HG02870 (cell line): ENCODE data around the gene UBL3.

ENCODE experiments used
- ATAC-seq: cut with Tn5 transposase; IDR thresholded peaks from one replicate; pipeline ENCODE4 v1.9.1; 2021; ENCODE audit warnings: mild to moderate bottlenecking, moderate library complexity; ENCODE audit not compliant: unreplicated experiment

UBL3 gene

GRCh38 chr13:29761160-29761559 lies 89.3 kb downstream of the UBL3 start:
- ATAC-seq: no peak

- no peak for ATAC-seq
Observed at GRCh38 chr13:29760544-29760943, 89.9 kb downstream of the UBL3 start.

GRCh38 chr13:29758531-29759114 lies 91.8 kb downstream of the UBL3 start:
- peak; percentile 98 for ATAC-seq

- no peak for ATAC-seq
Observed at GRCh38 chr13:29756506-29756905, 93.9 kb downstream of the UBL3 start.

GRCh38 chr13:29754473-29754806 lies 96.0 kb downstream of the UBL3 start:
- no peak for ATAC-seq

GRCh38 chr13:29753618-29754472 lies 96.6 kb downstream of the UBL3 start:
- ATAC-seq: no peak

- ATAC-seq: no peak
Observed at GRCh38 chr13:29752175-29752574, 98.2 kb downstream of the UBL3 start.

GRCh38 chr13:29750183-29750530 lies 100.3 kb downstream of the UBL3 start:
- no peak for ATAC-seq

GRCh38 chr13:29749401-29750182 lies 100.8 kb downstream of the UBL3 start:
- ATAC-seq: no peak

- no peak for ATAC-seq
Observed at GRCh38 chr13:29748097-29748496, 102.3 kb downstream of the UBL3 start.

- ATAC-seq: no peak
Observed at GRCh38 chr13:29746148-29746677, 104.2 kb downstream of the UBL3 start.

- ATAC-seq: no peak
Observed at GRCh38 chr13:29745704-29746103, 104.7 kb downstream of the UBL3 start.

GRCh38 chr13:29743201-29743786 lies 107.1 kb downstream of the UBL3 start:
- ATAC-seq: no peak

- ATAC-seq: no peak
Observed at GRCh38 chr13:29740961-29741360, 109.5 kb downstream of the UBL3 start.

- no peak for ATAC-seq
Observed at GRCh38 chr13:29737061-29737460, 113.4 kb downstream of the UBL3 start.

GRCh38 chr13:29733147-29733611 lies 117.2 kb downstream of the UBL3 start:
- no peak for ATAC-seq

GRCh38 chr13:29730253-29730652 lies 120.2 kb downstream of the UBL3 start:
- ATAC-seq: no peak

- ATAC-seq: no peak
Observed at GRCh38 chr13:29722415-29722814, 128.0 kb downstream of the UBL3 start.

- ATAC-seq: no peak
Observed at GRCh38 chr13:29721766-29722165, 128.7 kb downstream of the UBL3 start.

GRCh38 chr13:29718694-29719093 lies 131.7 kb downstream of the UBL3 start:
- ATAC-seq: no peak

GRCh38 chr13:29716493-29716892 lies 133.9 kb downstream of the UBL3 start:
- no peak for ATAC-seq
